ENCODE results near the gene RABL6.
A peak's percentile ranks its signal among the peaks of the same experiment; 100 is the strongest.
"Not testable (repeated sequence)": the region's sequence is repeated elsewhere in the genome, so short reads cannot be mapped to it uniquely, and the experiment has no call there.

RABL6 gene

DNA sequence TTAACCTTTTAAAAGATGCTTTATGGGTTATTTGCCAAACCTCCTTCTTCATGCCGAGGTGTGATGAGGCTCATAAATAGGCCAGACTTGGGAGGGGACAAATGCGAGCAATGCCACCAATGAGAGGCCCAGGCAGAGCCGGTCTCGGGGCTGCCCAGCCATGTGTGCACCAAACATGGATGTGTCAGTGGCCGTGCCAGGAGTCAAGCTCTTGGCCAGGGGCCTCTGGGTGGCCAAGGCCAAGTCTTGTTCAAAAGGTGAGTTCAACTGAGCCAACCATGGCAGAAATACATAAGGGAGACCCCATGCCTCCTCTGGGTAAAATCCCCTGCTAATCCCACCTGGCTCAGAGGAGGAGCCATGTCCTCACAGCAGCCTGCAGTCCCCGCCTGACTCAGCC lies 32.6 kb upstream of the RABL6 start:
- DNase-seq = no peak

GRCh38 chr9:136776947-136777346 lies 30.8 kb upstream of the RABL6 start:
- DNase-seq = no peak

DNA sequence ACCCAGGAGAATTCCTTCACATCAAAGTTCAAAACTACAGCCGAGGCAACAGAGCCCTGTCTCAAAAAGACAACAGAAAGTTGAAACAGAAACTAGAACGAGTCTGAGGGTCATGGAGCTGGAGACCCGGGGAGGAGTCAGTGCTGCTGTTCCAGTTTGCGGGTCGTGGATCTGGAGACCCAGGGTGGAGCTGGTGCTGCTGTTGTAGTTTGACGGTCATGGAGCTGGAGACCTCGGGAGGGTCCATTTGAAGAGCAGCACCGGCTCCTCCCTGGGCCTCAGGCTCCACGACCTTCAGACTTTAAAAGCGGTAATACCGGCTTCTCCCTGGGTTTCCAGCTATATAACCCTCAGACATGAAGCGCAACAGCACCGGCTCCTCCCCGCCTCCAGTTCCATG lies 30.4 kb upstream of the RABL6 start:
- no peak for DNase-seq

GRCh38 chr9:136779808-136780207 lies 27.9 kb upstream of the RABL6 start:
- DNase-seq = no peak

GRCh38 chr9:136782452-136782851 lies 25.3 kb upstream of the RABL6 start:
- DNase-seq = no peak

GRCh38 chr9:136784249-136784996 lies 23.3 kb upstream of the RABL6 start:
- DNase-seq = no peak

GRCh38 chr9:136784997-136785361 lies 22.8 kb upstream of the RABL6 start:
- no peak for DNase-seq

DNA sequence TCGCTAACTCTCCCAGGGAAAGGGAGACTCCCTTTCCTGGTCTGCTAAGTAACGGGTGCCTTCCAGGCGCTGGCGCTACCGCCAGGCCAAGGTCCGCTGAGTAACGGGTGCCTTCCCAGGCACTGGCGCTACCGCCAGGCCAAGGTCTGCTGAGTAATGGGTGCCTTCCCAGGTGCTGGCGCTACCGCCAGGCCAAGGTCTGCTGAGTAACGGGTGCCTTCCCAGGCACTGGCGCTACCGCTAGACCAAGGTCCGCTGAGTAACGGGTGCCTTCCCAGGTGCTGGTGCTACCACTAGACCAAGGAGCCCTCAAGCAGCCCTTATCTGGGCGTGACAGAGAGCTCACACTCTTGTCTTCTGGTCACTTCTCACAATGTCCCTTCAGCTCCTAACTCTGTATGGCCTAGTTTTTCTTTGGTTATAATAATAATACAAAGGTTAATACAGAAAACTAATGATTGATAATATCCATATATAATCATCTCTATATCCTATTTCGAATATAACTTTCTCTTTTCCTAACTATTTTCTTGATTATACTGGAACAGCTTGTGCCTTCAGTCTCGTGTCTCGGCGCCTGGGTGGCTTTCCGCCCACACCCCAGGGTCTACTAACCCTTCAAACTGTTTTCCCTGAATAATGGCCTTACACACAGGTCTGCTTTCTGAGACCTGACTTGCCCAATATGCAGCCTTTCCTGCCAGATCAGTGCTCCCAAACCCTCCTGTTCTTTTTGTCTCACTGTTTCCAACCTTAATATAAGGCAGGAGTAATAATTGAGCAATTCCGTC lies 22.0 kb upstream of the RABL6 start:
- DNase-seq = not testable (repeated sequence)

DNA sequence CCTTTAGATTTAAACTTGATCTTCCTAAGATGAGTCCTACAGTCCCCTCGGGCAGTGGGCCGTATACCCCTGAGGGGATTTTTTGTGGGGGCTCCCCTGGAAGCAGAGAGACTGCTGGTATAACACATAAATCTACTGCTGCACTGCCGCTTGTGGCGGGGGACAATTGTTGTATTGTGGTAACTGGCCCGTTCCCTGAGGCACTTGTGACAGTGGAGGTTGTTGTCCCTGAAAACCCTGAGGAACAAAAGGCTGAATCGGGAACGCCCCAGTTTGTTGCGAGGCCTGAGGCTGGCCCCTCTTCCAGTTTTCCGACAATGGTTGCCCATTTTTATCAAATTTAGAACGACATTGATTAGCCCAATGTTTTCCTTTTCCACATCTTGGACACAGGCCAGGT lies 21.3 kb upstream of the RABL6 start:
- DNase-seq = no peak

- DNase-seq = not testable (repeated sequence)
These were observed 20.8 kb upstream of the RABL6 start for GRCh38 chr9:136786983-136787382.

DNA sequence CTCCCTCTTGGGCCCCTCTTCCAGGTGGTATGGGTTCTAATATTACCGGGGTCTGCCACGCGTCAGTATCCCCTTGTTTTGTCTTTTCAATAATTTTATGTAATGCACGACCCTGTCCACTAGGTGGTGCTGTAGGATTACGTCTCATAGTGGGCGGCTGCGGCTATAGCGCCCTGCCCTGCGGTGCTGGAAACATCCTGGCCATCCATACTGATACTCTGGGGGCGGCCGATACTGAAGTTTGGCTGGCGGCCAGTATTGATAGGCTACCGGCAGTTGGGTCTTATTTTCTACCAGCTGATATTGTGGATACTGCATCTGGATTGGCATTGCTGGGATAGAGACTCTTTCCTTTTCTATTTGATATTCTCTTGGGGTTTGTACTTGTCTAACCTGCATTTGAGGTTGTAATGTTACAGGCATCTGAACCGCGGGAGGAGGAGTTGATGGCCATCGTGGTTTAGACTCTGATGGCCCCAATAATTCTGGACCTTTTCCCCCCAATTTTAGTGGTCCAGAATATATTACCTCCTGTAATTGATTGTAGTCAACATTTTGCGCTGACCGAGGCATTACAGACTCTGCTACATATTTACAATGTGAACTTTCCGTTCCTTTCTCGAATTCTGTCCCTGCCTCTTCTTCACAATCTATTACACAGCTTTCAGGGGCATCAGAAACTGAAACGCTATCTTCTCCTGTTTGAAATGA lies 19.9 kb upstream of the RABL6 start:
- peak; percentile 56 for DNase-seq

DNA sequence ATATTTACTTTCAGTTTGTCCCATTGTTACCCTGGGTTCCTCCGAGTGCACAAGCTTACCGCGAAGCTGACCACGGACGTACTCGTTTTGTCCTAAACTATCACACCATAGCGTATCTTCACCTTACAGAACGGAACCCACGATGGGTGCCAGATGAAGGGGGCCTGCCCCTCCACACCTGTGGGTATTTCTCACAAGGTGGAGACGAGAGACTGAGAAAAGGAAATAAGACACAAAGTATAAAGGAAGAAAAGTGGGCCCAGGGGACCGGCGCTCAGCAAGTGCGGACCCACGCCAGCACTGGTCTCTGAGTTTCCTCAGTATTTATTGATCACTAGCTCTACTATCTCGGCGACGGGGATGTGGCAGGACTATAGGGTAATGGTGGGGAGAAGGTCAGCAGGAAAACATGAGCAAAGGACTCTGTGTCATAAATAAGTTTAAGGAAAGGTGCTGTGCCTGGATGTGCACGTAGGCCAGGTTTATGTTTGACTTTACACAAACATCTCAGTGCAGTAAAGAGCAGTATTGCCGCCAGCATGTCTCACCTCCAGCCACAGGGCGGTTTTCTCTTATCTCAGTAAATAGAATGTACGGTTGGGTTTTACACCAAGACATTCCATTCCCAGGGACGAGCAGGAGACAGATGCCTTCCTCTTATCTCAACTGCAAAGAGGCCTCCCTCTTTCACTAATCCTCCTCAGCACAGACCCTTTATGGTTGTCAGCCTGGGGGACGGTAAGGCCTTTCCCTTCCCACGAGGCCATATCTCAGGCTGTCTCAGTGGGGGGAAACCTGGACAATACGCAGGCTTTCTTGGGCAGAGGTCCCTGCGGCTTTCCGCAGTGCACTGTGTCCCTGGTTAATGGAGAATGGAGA lies 18.9 kb upstream of the RABL6 start:
- not testable (repeated sequence) for DNase-seq

GRCh38 chr9:136789523-136789937 lies 18.2 kb upstream of the RABL6 start:
- DNase-seq = no peak

DNA sequence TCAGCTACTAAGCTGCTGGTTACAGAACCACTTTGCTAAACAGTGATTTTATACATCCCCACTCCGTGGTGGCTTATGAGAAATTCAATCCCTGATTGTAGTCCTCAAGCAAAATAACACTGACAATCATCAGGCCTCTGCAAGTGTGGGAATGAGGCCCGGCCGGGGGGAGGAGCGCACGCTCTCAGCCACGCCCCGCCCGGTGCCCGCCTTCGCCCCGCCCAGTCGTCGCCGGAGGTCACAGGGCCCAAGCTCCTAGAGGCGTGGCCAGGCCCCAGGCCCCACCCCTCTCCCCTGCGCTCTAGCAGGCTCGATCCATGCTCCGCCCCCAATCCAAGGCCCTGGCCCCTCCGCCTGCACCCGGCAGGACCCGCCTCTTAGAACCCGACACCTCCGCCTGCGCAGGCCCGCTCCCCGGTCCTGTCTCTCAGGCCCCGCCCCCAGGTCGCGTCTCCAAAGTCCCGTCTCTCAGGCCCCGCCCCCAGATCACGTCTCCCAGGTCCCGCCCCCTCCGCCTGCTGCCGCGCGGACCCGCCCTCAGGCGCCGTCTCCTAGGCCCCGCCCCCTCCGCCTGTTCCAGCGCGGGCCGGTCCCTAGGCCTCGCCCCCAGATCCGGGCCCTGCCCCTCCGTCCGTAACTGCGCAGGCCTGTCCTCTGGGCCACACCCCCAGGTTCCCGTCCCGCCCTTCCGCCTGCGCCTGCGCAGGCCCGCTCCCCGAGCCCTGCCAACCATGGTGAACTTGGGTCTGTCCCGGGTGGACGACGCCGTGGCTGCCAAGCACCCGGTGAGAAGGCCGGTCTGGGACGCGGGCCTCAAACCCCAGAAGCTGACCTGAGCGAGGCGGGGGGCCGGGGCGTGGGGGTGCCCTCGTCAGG lies 16.9 kb upstream of the RABL6 start, which contains the start of gene TMEM141:
Gene TMEM141 (plus strand): TSS at position 705 of the 876 bp plus-strand sequence. CDS start 27 bp downstream, at position 732.
- DNase-seq = peak; percentile 98

- DNase-seq = no peak
These were observed 16.1 kb upstream of the RABL6 start for GRCh38 chr9:136791516-136792276.

GRCh38 chr9:136792321-136793085 lies 15.2 kb upstream of the RABL6 start:
- DNase-seq = no peak

DNA sequence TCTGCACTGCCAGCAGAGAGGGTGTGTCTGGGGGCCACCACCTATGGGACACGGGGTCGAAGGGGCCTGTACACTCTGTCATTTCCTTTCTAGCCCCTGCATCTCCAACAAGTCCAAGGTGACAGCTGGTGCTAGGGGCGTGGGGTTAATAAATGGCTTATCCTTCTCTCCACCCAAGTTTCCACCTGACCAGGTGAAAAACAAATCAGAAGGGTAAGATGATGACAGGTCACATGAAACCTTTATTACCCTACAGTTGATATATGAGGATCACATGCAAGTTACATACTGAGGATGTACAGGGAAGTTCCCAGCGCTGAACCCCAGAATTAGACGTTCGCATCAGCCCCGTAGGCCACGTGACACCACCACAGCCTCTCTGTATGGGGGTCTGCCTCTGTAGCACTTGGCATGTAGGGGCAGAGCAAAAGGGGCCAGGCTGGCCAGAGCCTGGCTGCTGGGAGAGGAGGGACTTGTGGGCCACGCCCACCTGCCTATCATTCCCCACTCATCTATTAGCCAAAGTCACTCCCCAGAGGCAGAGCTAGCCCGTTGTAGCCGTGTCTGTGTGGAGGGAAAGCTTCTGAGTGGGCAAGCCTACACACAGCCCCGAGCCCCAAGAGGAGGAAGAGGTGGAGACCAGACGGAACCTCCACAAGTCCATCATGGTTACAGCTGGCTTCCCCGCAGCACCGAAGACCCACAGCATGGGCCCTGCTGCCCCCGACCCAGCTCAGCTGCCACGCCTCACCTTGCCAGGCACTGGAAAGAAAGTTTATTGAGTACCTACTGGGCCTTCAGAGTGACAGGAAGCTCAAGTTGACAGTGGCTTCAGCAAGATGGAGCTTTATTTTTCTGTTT lies 14.4 kb upstream of the RABL6 start:
- no peak for DNase-seq

- no peak for DNase-seq
These were observed 13.3 kb upstream of the RABL6 start for GRCh38 chr9:136794281-136794999.

Measured in fibroblast of skin of back (primary cell).